ENCODE results near the gene CUX1.

The CUX1 gene

GRCh38 chr7:101862280-101863220, 45.1 kb downstream of the CUX1 start:
- TF ChIP-seq CTCF (IDR thresholded peaks at IDR 0.05; ENCODE audit: insufficient read depth, low read length, missing control alignments): no peak
- CTCF ChIA-PET: no interaction called here
- no peak overlapping the region for H3K4me3 ChIP-seq (ENCODE audit: low read depth, low read length)
- DNase-seq (ENCODE audit: low read depth, low spot score): no peak
- POLR2A ChIA-PET: no interaction called here

- no peak for DNase-seq (ENCODE audit: low read depth, low spot score)
- H3K4me3 ChIP-seq (ENCODE audit: low read depth, low read length): no peak overlapping the region
- no peak for TF ChIP-seq CTCF (IDR thresholded peaks at IDR 0.05; ENCODE audit: insufficient read depth, low read length, missing control alignments)
- ChIA-PET POLR2A (no interaction called here), CTCF (no interaction called here)
Observed at GRCh38 chr7:101863598-101863997, 46.2 kb downstream of the CUX1 start.

GRCh38 chr7:101864039-101864438, 46.6 kb downstream of the CUX1 start:
- DNase-seq (ENCODE audit: low read depth, low spot score): no peak
- no peak overlapping the region for H3K4me3 ChIP-seq (ENCODE audit: low read depth, low read length)
- CTCF ChIA-PET: interaction anchor here (2.2 kb wide), 1 partner anchor 11 kb away, joined by 6 read pairs; no protein-coding TSS in a partner anchor
- POLR2A ChIA-PET: no interaction called here
- TF ChIP-seq CTCF (IDR thresholded peaks at IDR 0.05; ENCODE audit: insufficient read depth, low read length, missing control alignments): no peak

- CTCF ChIA-PET: interaction anchor here (1.1 to 2.2 kb wide), 3 partner anchors 10 to 267 kb away, joined by 3 to 6 read pairs (median 3); no protein-coding TSS in a partner anchor
- POLR2A ChIA-PET: no interaction called here
- no peak for TF ChIP-seq CTCF (IDR thresholded peaks at IDR 0.05; ENCODE audit: insufficient read depth, low read length, missing control alignments)
- no peak for DNase-seq (ENCODE audit: low read depth, low spot score)
- H3K4me3 ChIP-seq (ENCODE audit: low read depth, low read length): no peak overlapping the region
Observed at GRCh38 chr7:101865031-101865430, 47.6 kb downstream of the CUX1 start.

- no peak overlapping the region for H3K4me3 ChIP-seq (ENCODE audit: low read depth, low read length)
- no peak for DNase-seq (ENCODE audit: low read depth, low spot score)
- ChIA-PET POLR2A (no interaction called here), CTCF (interaction anchor here (1.1 to 2.2 kb wide), 3 partner anchors 10 to 266 kb away, joined by 3 to 6 read pairs (median 3); no protein-coding TSS in a partner anchor)
- TF ChIP-seq CTCF (IDR thresholded peaks at IDR 0.05; ENCODE audit: insufficient read depth, low read length, missing control alignments): no peak
Observed at GRCh38 chr7:101865455-101865854, 48.0 kb downstream of the CUX1 start.

- ChIA-PET CTCF (interaction anchor here (2.2 kb wide), 1 partner anchor 9 kb away, joined by 6 read pairs; no protein-coding TSS in a partner anchor), POLR2A (no interaction called here)
Observed at GRCh38 chr7:101866328-101866727, 48.9 kb downstream of the CUX1 start.

More at GRCh38 chr7:101866328-101866727, 48.9 kb downstream of the CUX1 start:
- H3K4me3 ChIP-seq (ENCODE audit: low read depth, low read length): no peak overlapping the region
- TF ChIP-seq CTCF (IDR thresholded peaks at IDR 0.05; ENCODE audit: insufficient read depth, low read length, missing control alignments): no peak
- DNase-seq (ENCODE audit: low read depth, low spot score): no peak
